Astrocyte (in vitro differentiated cells and primary cell): ENCODE results near the gene ENG. TPM values are rescaled to one million over a fixed set of nuclear protein-coding genes. Genes with fewer than 3 reads are reported as not detected.

Experiments used
- DNase-seq: peaks from one replicate; pipeline ENCODE4 v3.0.0-alpha.2; 2010; ENCODE audit warnings: low read depth
- FAIRE-seq: peaks from 2 replicates; lab custom pipeline; 2011; peaks lifted over from hg19 to GRCh38; lab: Jason Lieb, UNC
- H2AFZ ChIP-seq: 2 replicates; pipeline ENCODE4 v1.6.0; 2012; ENCODE audit warnings: low read depth, low read length, inconsistent platforms
- H3K27ac ChIP-seq: 2 replicates; pipeline ENCODE4 v1.5.1; 2011; ENCODE audit warnings: low read depth, low read length, inconsistent platforms
- H3K27me3 ChIP-seq: 2 replicates; pipeline ENCODE4 v1.6.0; 2011; ENCODE audit warnings: low read length, inconsistent platforms; ENCODE audit not compliant: insufficient read depth
- H3K36me3 ChIP-seq: 2 replicates; pipeline ENCODE4 v1.5.1; 2011; ENCODE audit warnings: low read length, inconsistent platforms; ENCODE audit not compliant: insufficient read depth
- H3K4me1 ChIP-seq: 2 replicates; pipeline ENCODE4 v1.5.1; 2011; ENCODE audit warnings: low read length, inconsistent platforms; ENCODE audit not compliant: insufficient read depth
- H3K4me2 ChIP-seq: 2 replicates; pipeline ENCODE4 v1.6.0; 2012; ENCODE audit warnings: low read length, inconsistent platforms
- H3K4me3 ChIP-seq: 2 replicates; pipeline ENCODE4 v1.5.1; 2011; ENCODE audit warnings: low read depth, mild to moderate bottlenecking, low read length, inconsistent platforms; ENCODE audit not compliant: insufficient read depth
- H3K79me2 ChIP-seq: 2 replicates; pipeline ENCODE4 v1.6.0; 2012; ENCODE audit warnings: mild to moderate bottlenecking, low read length, inconsistent platforms; ENCODE audit not compliant: insufficient read depth
- H3K9ac ChIP-seq: 2 replicates; pipeline ENCODE4 v1.6.0; 2012; ENCODE audit warnings: mild to moderate bottlenecking, low read length, inconsistent platforms
- H3K9me3 ChIP-seq: 2 replicates; pipeline ENCODE4 v1.5.1; 2012; ENCODE audit warnings: low read depth, mild to moderate bottlenecking, low read length, inconsistent platforms; ENCODE audit not compliant: insufficient read depth
- H4K20me1 ChIP-seq: 2 replicates; pipeline ENCODE4 v1.6.0; 2012; ENCODE audit warnings: low read length, inconsistent platforms; ENCODE audit not compliant: insufficient read depth
- H3K27ac Mint-ChIP-seq: one replicate; pipeline ENCODE4 v1.8.0; 2021; ENCODE audit warnings: mild to moderate bottlenecking, mixed read lengths; ENCODE audit not compliant: unreplicated experiment
- H3K27me3 Mint-ChIP-seq: one replicate; pipeline ENCODE4 v1.8.0; 2021; ENCODE audit warnings: low read depth, mixed read lengths; ENCODE audit not compliant: unreplicated experiment
- H3K36me3 Mint-ChIP-seq: one replicate; pipeline ENCODE4 v1.8.0; 2021; ENCODE audit warnings: low read depth, mixed read lengths; ENCODE audit not compliant: unreplicated experiment
- H3K4me1 Mint-ChIP-seq: one replicate; pipeline ENCODE4 v1.8.0; 2021; ENCODE audit warnings: low read depth, mixed read lengths; ENCODE audit not compliant: unreplicated experiment
- H3K4me3 Mint-ChIP-seq: one replicate; pipeline ENCODE4 v1.8.0; 2021; ENCODE audit warnings: mild to moderate bottlenecking, moderate library complexity, mixed read lengths; ENCODE audit not compliant: unreplicated experiment
- H3K9me3 Mint-ChIP-seq: one replicate; pipeline ENCODE4 v1.8.0; 2021; ENCODE audit warnings: mild to moderate bottlenecking, mixed read lengths; ENCODE audit not compliant: unreplicated experiment
- CTCF ChIP-seq: IDR thresholded peaks from 2 replicates; pipeline ENCODE4 v1.5.1; 2011; ENCODE audit warnings: low read depth, mild to moderate bottlenecking, inconsistent platforms, low read length, moderate library complexity; ENCODE audit not compliant: insufficient read depth
- EZH2 ChIP-seq: IDR thresholded peaks from 2 replicates; pipeline ENCODE4 v1.6.1; 2012; ENCODE audit warnings: mild to moderate bottlenecking, low read length, inconsistent platforms; ENCODE audit not compliant: insufficient read depth
- total RNA-seq: library from RNA; stranded (reverse); gene quantifications from 2 replicates; pipeline ENCODE4 v1.2.1, GENCODE V29; 2021

ENG gene
- total RNA-seq, 1 donor from 2014 or later: 1.2 TPM

- DNase-seq (peak; percentile 63), FAIRE-seq (no peak)
- no peaks in the 10 kb centered on the region for H3K79me2 ChIP-seq
- H3K27ac ChIP-seq: no peak overlapping the region
- TF ChIP-seq CTCF: no peak
- TF ChIP-seq EZH2: no peak
- no peaks in the 10 kb centered on the region for H3K9me3 ChIP-seq
- H4K20me1 ChIP-seq: peaks cover 40% of the 10 kb centered on the region
- no peak overlapping the region for H3K4me3 ChIP-seq
- peaks cover 20% of the 10 kb centered on the region for H3K4me1 ChIP-seq
- H3K4me2 ChIP-seq: peak overlapping the region; percentile 33
- H3K27me3 ChIP-seq: no peaks in the 10 kb centered on the region
- Mint-ChIP-seq H3K36me3 (peaks cover 3% of the 10 kb centered on the region), H3K4me3 (no peak overlapping the region), H3K27me3 (no peaks in the 10 kb centered on the region), H3K9me3 (no peaks in the 10 kb centered on the region), H3K4me1 (peaks cover 9% of the 10 kb centered on the region), H3K27ac (no peak overlapping the region)
- H3K36me3 ChIP-seq: peaks cover 10% of the 10 kb centered on the region
- H3K9ac ChIP-seq: no peak overlapping the region
- no peak overlapping the region for H2AFZ ChIP-seq
These were observed 57.5 kb downstream of the ENG start for GRCh38 chr9:127796852-127797370.

- H3K27ac ChIP-seq: no peak overlapping the region
- Mint-ChIP-seq H3K36me3 (peaks cover 3% of the 10 kb centered on the region), H3K9me3 (no peaks in the 10 kb centered on the region), H3K27ac (no peak overlapping the region), H3K27me3 (no peaks in the 10 kb centered on the region), H3K4me3 (no peak overlapping the region), H3K4me1 (peaks cover 9% of the 10 kb centered on the region)
- peaks cover 10% of the 10 kb centered on the region for H3K36me3 ChIP-seq
- H4K20me1 ChIP-seq: peaks cover 45% of the 10 kb centered on the region
- H2AFZ ChIP-seq: no peak overlapping the region
- DNase-seq (peak; percentile 41), FAIRE-seq (no peak)
- no peaks in the 10 kb centered on the region for H3K79me2 ChIP-seq
- TF ChIP-seq CTCF: no peak
- TF ChIP-seq EZH2: no peak
- H3K9ac ChIP-seq: no peak overlapping the region
- no peaks in the 10 kb centered on the region for H3K9me3 ChIP-seq
- H3K4me3 ChIP-seq: no peak overlapping the region
- H3K27me3 ChIP-seq: no peaks in the 10 kb centered on the region
- peaks cover 20% of the 10 kb centered on the region for H3K4me1 ChIP-seq
- peak overlapping the region; percentile 33 for H3K4me2 ChIP-seq
These were observed 58.1 kb downstream of the ENG start for GRCh38 chr9:127796225-127796813.
